Middle frontal gyrus (tissue), 1 donor: Measurements from ENCODE around the gene CYB561D1.

ENCODE experiments used
- DNase-seq: peaks from one replicate; pipeline ENCODE4 v3.0.0-alpha.2; 2015; ENCODE audit warnings: low spot score; ENCODE audit errors: extremely low spot score

The CYB561D1 gene

DNA sequence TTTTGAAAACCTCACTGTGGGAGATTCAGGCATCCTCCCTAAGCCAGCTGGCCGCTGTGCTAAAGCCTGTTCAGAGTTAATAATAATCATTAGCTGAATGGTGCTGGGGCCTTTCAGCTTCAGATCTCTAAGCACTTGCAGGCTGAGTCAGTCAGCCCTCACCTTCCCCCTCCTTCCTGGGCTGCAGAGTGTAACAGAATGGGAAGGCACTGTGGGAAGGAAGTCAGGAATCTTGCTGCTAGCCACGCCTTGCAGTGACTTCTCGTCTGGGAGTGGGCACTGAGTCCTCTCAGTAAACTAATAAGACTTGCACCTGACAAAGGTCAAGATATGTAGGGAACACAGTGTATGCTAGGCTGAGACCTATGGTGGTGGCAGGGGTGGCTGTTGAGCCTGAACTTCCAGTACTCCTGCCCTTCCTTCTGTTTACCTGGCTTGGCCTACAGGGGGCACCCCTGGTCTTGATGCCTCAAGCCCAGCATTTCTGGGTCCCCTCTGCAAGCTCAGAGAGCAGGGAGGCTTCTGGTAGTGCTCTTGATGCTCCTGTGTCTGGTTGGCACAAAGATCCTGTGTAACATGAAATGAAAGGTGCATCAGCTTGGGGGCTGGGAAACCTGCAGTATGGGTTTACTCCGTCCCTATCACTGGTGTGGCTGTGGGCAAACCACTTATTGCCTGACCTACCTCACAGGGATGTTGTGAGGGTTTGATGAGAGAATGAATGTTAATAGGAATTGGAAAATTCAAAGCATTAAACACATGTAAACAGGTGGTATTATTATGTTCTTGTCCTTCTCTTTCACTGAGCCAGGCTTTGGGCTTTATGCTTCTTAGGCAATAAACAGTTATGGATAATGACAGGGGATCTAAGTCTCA, 6.0 kb downstream of the CYB561D1 start:
- DNase-seq, result no peak

DNA sequence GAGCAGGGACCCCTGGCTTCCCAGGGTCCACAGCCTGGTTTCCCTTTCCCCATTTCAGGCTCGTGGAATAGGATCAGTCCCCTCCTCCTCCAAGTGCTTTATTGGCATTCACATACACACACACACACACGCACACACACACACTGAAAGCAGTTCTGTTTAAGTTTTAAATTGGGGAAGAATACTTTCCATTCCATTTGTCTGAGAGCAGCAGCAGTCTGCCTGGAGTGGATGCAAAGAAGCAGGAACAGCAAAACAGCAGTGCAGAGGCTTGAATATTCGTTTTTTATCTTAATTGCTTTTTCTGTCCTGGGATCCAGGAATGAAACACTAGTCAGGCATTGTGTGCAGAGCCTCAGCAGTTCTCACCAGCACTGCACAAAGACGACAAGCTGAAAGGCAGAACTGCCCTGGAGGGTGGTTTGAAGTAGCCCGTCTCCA, 7.1 kb downstream of the CYB561D1 start:
- DNase-seq, result no peak

DNA sequence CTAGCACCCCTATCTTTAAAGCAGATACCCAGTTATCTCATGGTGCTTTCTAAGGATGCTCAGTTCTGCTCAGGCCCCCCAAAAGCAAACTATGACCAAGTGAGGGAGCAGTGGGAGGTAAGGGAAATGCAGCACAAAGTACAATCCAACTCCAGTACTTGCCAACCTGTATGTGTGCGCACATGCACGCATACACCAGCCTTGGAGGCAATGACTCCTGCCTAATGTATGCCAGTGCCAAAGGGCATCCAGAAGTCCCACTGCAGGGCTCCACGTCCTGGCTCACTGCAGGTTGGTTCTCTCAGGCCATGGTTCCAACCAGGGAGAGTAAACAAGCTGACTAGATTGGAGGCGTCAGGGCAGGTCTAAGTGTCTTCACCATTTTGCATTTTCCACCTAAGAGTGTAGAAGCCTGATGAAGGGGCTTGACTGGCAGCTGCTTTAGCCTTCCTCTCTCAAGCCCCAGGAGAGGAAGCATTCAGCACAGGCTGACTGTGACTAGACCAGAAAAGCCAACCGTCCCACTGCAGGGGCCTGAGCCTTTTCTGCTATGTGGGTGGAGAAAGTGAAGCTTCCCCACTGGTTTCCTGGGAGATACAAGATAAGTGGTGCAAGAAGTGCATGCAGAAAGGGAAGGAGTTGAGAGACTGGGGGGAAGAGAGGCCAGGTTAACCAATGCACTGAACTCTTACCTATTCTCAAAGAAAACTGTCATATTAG, 7.9 kb downstream of the CYB561D1 start:
- no peak for DNase-seq

DNA sequence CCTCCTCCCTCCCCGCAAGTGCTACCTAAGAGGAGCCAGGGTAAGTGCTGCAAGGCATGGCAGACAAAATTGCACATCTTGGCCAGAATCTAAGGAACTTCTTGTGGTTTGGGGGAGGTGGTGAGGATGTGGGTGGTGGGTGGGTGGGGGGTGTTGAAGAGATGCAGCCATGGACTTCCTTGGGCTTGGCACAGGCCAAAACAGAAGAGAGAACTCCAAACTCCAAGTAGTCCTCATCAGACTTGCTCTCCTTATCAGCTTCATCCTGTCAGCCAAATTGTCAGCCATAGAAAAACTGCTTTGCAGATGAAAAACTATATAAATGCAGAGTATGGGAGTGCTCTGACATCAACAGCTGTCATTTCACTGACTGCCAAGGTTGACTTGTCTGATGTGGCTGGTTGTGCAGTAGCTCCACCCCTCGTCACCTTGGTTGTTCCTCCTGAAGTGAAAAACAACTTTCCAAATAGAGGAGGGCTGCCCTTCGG, 8.5 kb downstream of the CYB561D1 start:
- no peak for DNase-seq

DNA sequence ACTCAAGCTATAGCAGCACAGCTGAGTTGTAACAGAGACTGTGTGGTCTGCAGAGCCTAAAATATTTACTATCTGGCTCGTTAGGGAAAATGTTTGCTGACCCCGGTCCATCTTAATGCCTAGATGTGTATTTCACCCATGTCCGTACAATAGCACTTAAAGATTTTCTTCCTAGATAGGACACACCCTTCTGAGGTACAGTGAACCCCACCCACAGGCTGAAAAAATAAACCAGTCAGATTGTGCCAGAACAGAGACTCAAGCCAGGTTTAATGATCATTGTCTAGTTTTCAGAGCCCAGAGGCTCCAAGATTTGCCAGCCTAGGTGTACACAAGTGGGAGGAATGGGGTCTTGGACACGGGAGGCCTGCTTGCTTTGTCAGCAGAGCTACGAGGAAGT, 10.0 kb downstream of the CYB561D1 start:
- DNase-seq, result no peak

DNA sequence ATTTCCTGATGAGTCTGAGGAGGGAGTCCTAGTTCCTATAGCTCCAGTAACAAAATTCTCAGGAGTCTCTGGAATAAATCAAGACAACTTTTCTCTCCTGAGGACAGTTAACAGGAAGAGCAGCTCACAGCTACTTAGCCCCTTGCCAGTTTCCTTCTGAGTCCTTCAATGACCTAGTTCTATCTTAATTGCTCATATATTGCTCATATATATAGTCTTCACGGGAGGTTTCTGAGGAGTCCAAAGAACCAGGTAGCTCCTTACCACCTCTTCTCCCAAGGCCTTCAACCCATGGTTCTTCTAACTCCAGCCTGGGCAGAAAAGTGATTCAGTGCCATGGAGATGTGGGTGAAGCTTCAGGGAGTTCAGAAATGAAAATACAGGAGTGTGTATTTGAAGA, 11.1 kb downstream of the CYB561D1 start:
- DNase-seq, result no peak

DNA sequence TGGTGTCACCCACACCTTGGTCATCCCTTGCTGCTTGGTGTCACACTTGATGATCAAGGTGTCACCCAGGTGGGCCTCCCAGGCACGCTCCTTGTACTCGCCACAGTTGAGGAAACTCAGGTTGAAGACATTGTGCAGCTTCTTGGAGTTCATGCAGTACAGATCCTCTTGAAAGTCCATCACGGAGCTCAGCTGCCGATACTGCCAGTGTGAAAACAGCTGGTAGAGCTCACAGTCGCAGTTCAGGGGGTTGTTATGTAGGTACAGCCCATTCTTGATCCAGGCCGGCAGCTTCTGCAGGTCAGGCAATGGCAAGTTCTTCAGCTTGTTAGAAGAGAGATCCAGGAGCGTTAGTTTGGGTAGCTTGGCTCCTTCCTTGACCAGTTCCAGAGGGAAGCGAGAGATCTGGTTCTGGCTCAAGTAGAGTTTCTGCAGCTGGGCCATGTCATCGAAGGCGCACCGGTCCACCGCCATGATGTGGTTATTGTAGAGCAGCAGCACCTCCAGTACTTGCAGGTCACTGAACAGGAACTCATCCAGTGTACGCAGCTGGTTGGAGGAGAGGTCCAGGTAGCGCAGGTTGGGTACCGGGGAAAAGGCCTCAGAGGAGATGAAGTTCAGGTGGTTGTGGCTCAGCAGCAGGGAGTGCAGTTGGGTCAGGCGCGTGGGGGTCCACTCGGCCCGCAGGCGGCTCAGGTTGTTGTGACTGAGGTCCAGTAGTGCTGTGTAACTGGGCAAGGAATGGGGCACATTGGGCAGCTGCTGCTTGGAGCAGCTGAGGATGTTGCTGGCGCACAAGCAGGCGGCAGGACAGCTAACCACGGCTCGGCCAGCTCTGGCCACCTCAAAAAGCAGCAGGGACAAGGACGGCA, 14.3 kb downstream of the CYB561D1 start:
- no peak for DNase-seq

DNA sequence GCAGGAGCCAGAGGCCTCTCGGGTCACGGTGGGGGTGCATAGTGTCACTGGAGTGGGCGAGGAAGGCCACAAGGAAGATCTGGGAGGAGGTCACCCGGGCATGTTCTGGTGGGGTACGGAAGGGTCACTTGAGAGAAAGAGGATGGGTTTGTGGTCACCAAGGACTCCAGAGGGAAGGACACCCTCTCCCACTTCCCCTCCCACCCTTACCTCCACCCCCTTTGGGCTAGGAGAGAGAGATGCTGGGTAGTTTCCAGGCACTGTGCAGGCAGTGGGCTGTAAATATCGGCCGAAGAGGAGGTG, 14.9 kb downstream of the CYB561D1 start:
- no peak for DNase-seq

DNA sequence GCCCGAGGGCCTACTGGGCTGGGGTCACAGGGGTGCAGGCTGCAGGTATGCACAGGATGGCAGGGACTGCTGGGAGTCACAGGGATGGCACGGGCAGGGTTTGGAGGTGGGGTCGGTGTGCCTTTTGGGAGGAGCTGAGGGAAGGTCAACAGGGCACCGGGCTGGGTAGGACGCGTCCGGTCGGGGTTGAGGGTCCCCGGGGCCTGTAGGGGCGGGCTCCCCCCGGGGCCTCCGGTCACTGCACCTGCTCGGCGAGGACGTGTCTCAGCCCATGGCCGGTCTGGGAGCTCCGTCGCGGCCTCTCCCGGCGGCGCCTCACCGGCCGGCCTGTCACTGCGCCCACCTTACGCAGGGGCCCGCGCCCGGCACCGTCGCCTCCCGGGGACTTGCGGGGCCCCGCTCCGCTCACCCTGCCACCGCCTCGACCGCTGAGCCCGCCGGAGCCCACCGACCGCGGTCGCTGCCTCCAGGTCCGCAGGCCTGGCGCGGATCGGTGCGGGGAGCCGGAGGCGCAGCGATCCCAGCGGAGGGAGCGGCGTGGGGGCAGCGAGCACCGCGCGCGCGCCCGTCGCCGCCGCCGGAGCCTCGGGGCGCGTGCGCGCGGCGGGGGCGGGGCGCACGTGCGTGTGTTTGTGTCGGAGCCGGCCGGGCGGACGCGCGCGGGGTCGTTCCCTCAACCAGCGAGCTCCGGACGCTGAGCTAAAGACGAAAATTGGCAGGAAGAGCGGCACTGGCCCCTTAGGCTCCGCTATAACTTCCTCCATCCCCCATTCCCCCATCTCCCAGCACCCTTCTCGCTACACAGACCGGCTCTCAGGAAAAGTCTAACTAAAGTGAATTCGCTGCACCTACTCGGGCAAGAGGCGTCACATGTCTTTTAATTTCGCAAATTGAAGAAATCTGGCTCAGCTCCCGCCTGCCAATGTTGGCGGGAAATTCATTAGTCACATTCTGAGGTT, 15.6 kb downstream of the CYB561D1 start, which contains the start of gene AMIGO1:
Gene AMIGO1, minus strand, starts transcription at position 552 of the 959 bp plus-strand sequence. CDS start 815 bp downstream, outside the sequence.
- no peak for DNase-seq

DNA sequence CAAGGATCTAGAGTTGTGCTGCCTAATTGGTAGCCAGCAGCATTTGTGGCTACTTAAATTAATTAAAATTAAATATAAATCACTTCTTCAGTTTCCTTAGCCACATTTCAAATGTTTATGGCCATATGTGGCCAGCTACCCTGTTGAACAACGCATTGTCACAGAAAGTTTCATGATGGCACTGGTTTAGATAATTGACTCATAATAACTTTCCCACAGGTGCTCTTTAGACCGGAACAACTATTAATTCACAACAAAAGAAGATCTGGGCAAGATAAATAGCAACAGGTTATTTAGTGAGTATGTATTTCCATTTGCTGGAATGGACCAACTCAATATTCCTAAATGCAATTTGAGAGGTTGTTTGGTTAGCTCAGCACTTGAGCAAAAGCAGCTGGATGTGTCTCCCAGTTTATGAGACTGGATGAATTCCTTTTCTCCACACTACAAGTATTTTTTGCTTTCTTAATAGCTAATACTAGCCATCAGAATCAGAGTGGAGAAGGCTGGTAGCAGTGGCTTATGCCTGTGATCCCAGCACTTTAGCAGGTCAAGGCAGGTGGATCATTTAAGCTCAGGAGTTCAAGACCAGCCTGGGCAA, 19.3 kb downstream of the CYB561D1 start:
- no peak for DNase-seq

DNA sequence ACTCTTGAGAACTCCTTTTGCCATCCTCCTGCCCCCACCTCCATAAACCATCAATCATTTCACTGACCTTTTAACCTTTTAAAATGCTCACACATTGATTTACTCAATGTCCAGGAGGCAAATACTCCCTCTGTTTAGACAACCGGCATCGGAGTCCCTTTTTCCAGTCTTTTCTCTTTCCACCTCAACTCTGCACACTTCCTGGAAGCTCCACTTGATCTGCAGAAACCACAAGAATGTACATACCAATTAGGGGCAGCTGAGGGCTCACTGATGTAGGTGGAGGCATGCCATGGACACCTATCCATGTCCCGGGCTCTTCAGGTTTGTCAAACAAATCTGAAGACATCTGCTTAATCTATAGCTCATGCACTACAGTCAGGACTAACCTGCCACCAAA, 21.0 kb downstream of the CYB561D1 start:
- no peak for DNase-seq

DNA sequence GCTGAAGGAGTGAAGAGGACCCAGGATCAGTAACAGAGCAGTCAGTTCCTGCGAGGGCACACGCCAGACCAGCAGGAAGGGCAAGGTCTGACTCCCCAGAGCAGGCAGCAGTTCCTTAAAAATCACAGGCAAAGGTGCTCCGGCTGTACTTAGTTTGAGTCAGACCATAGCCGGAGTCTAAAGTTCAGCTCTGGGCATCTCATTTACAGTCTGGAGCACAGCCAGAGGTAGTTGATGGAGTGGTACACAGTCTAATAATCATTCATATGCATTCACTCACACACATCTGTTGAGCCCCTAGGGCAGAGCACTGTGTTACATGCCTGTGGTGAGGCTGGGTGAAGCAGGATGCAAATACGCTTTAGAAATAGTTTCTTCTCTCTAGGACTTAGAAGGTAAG, 23.0 kb downstream of the CYB561D1 start:
- no peak for DNase-seq

DNA sequence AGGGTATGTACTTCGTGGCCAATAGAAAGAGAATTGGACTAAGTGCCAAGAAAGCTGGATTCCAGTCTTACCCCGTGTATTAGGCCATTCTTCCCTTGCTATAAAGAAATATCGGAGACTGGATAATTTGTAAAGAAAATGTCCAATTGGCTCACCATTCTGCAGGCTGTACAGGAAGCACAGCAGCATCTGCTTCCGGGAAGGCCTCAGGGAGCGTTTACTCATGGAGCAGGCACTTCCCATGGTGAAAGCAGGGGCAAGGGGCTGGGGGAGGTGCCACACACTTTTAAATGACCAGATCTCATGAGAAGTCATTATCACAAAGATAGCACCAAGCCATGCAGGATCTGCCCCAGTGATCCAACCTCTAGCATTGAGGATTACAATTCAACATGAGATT, 23.4 kb downstream of the CYB561D1 start:
- DNase-seq, result no peak

DNA sequence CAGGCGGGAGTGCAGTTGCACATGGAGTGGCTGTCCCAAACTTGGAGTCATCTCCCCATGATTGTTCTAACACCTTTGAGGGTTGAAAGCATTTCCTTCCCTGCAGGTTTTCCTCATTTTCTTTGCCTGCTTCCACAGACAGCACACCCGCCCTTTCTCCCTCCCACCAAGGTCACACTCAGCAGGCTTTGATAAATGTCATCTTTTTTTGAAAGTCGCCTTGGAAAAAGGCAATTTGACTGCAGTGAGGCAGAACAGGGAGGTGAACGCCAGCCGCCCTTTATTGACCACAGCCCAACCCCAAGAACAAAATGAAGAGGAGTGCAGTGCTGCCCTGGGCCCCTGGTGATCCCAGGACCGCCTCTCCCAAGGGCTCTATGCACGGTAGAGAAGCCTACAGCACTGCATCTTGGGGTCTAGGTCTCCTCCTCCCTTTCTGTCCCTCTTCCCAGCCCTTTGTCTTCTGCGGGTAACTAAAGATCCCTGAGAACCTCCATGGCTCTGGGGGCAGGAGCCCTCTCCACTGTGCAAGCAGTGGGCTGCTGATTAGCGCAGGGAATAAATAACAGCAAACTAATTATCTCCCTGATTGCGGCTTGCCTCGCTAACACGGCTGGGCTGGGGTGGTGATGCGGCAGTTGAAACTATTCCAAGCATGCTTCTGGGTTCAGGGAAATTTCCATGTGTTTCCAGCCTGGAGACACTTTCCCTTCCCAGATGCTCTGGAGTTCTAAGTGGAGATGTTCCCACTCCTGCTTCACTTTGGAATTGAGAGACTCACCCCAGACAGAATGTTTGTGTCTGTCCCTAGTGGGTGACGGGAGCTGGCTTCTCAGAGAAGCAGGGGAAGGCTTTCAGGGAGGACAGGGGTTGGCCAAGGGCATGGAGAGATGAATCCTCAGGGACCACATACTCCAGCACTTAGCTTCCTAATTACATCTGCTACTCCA, 27.4 kb downstream of the CYB561D1 start:
- DNase-seq, result no peak

DNA sequence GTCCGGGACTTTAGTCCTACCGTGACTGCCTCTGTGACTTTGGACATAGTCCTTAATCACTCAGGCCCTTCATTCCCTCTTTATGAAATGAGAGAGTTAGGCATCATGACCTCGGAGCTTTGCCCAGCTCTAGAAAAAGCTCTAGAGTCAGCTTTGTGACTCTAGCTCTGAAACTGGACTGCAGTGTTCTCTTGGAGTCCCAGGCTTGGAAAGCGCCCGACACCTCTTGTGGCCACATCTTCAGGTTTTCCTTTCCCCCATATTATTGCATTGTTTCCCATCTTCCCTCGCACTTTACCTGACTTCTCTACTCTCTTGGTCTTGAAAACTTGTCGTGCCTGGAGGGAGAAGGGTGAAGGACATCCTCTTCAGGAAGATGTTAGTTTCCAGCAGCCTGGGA, 28.1 kb downstream of the CYB561D1 start:
- DNase-seq, result no peak

DNA sequence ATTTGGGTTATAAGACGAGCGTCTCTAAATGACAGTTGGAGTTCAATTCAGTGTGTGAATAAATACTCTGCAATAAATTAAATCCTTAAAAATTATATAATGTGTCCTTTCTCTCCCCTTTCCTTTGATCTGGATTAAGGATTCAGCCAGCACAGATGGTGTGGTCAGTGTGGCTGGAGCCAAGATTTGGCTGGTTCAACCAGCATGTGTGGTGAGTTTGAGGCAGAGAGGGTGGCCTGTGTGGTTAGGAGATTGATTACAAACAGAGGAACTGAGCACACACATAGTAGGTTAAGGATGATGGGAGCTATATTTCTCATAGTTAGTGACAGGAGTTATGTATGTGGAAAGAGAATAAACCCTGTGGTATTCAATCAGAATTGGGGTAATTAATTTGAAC, 29.8 kb downstream of the CYB561D1 start:
- no peak for DNase-seq

DNA sequence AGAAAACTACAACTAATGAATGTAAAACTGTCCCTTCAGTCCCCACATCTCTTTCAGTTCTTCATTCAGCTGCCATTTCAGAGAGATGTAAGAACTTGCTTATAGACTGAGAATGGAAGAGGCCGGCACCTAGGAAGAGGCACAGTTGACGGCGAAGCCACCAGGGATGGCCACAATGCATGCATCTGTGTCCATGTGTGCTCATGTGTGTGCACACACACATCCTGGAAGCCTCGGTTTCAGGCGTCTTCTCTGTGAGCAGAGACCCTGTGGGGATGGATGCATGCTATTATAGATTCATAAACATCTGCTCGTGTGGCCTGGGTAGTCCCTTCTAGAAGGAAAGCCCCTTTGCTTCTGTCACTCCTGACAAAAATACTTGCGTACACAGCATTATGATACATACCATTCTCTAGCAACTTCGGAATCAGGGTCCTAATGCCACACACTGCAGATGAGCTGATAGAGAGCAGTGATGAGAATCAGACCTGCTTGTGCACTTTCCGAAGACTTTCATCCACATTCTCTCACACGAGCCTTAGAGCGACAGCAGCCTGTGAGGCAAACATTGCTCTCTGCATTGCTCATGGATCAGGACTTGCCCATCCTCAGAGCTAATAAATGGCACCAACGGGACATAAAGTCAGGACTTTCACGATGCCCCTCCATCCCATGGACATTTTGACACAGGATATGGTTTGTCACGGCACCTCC, 33.4 kb downstream of the CYB561D1 start:
- DNase-seq, result no peak
